ENCODE data around the gene DCC. TPM values are rescaled to one million over a fixed set of nuclear protein-coding genes. Genes with fewer than 3 reads are reported as not detected.

Gene DCC
- polyA plus RNA-seq, 1 donor (not counting 4 experiments of a cell fraction or from before 2014, with no cell fraction given) = not detected

DNA sequence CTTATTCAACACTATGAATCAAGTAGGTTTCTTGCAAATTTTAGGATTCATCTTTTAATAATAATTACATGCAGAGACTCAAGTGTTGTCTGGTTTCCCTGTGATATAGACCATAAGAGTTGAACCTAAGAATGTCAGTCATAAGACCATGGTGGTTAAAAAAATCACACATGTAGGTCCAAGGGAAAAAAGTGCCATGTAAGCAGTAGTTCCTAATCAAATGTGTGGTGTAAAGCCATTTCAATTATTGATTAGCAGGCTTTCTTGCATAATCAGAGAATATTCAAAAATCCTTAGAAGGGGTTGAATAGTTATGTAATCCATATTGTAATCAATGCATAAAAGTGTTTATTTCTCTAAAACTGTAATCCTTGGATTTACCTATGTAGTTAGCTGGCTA is 93.8 kb downstream of the DCC start:
- Histone ChIP-seq H3K36me3 (ENCODE audit: control insufficient read depth in 2 of 2, extremely low read depth in 1 of 2, insufficient read depth in 2 of 2, low read length in 2 of 2) (no peaks in the 10 kb centered on the region), H3K9ac (ENCODE audit: control insufficient read depth, extremely low read depth, insufficient read depth, low read length) (no peak overlapping the region), H3K4me3 (ENCODE audit: control insufficient read depth in 2 of 3, extremely low read depth in 1 of 3, insufficient read depth in 2 of 3, low read depth in 1 of 3, low read length in 3 of 3) (no peak overlapping the region), H3K27ac (ENCODE audit: control insufficient read depth, insufficient read depth, low read length) (no peak overlapping the region), H3K27me3 (ENCODE audit: control insufficient read depth, extremely low read depth, insufficient read depth, low read length) (no peaks in the 10 kb centered on the region), H2AFZ (ENCODE audit: control insufficient read depth, low read length) (no peak overlapping the region), H3K9me3 (ENCODE audit: control insufficient read depth, low read depth, low read length) (no peaks in the 10 kb centered on the region), H4K20me1 (ENCODE audit: control insufficient read depth, extremely low read depth, insufficient read depth, low read length) (no peaks in the 10 kb centered on the region), H3K9me1 (ENCODE audit: control insufficient read depth, extremely low read depth, insufficient read depth, low read length) (no peaks in the 10 kb centered on the region), H3K4me1 (ENCODE audit: control insufficient read depth, extremely low read depth, insufficient read depth, low read length) (no peaks in the 10 kb centered on the region), H3K79me2 (ENCODE audit: control insufficient read depth, insufficient read depth, low read length) (no peaks in the 10 kb centered on the region), H3K4me2 (ENCODE audit: control insufficient read depth, extremely low read depth, insufficient read depth, low read depth, low read length) (no peak overlapping the region)
- dilution Hi-C loops (cut with MboI; ENCODE audit: extremely low pct_ligation_motif_present, low sequenced_read_pairs) = no loop called here
- DNase-seq (ENCODE audit: low read depth, low spot score) (no peak), FAIRE-seq (no peak)
- TF ChIP-seq, protein P1, sequence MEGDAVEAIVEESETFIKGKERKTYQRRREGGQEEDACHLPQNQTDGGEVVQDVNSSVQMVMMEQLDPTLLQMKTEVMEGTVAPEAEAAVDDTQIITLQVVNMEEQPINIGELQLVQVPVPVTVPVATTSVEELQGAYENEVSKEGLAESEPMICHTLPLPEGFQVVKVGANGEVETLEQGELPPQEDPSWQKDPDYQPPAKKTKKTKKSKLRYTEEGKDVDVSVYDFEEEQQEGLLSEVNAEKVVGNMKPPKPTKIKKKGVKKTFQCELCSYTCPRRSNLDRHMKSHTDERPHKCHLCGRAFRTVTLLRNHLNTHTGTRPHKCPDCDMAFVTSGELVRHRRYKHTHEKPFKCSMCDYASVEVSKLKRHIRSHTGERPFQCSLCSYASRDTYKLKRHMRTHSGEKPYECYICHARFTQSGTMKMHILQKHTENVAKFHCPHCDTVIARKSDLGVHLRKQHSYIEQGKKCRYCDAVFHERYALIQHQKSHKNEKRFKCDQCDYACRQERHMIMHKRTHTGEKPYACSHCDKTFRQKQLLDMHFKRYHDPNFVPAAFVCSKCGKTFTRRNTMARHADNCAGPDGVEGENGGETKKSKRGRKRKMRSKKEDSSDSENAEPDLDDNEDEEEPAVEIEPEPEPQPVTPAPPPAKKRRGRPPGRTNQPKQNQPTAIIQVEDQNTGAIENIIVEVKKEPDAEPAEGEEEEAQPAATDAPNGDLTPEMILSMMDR (optimal IDR thresholded peaks at IDR 0.05 in 1 of 3, IDR thresholded peaks at IDR 0.05 in 1 of 3, conservative IDR thresholded peaks at IDR 0.05 in 1 of 3; ENCODE audit: extremely low read depth in 1 of 3, insufficient read depth in 2 of 3, low read length in 3 of 3) = no peak
- TF ChIP-seq EZH2 (IDR thresholded peaks at IDR 0.05; ENCODE audit: low read length) = no peak

DNA sequence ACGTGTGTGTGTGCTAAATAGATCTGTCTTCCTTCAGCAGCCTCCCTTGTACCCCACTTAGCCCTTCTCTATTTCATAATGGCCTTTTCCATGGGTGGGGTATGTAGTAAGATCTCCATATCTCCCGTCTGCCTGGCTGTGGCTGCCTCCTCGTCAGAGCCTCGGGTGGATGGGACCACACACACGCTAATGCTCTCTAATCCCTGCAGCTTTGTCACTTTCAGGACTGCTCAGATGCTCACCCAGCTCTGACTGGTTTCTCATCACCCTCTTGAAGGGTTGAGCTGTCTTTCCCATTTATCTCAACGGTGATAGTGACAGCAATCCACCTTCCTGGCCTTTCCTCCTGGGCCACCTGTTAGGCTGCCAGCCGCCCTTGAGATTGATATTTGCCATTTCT is 95.3 kb downstream of the DCC start:
- H3K4me3 ChIP-seq (ENCODE audit: control insufficient read depth in 2 of 3, extremely low read depth in 1 of 3, insufficient read depth in 2 of 3, low read depth in 1 of 3, low read length in 3 of 3) = no peak overlapping the region
- no peak overlapping the region for H3K9ac ChIP-seq (ENCODE audit: control insufficient read depth, extremely low read depth, insufficient read depth, low read length)
- FAIRE-seq (no peak), DNase-seq (ENCODE audit: low read depth, low spot score) (no peak)
- H3K4me2 ChIP-seq (ENCODE audit: control insufficient read depth, extremely low read depth, insufficient read depth, low read depth, low read length) = no peak overlapping the region
- H2AFZ ChIP-seq (ENCODE audit: control insufficient read depth, low read length) = no peak overlapping the region
- no peak for TF ChIP-seq EZH2 (IDR thresholded peaks at IDR 0.05; ENCODE audit: low read length)
- TF ChIP-seq, protein P1 (optimal IDR thresholded peaks at IDR 0.05 in 1 of 3, IDR thresholded peaks at IDR 0.05 in 1 of 3, conservative IDR thresholded peaks at IDR 0.05 in 1 of 3; ENCODE audit: extremely low read depth in 1 of 3, insufficient read depth in 2 of 3, low read length in 3 of 3) = no peak
- H3K27me3 ChIP-seq (ENCODE audit: control insufficient read depth, extremely low read depth, insufficient read depth, low read length) = no peaks in the 10 kb centered on the region
- dilution Hi-C loops (cut with MboI; ENCODE audit: extremely low pct_ligation_motif_present, low sequenced_read_pairs) = no loop called here
- no peaks in the 10 kb centered on the region for H3K79me2 ChIP-seq (ENCODE audit: control insufficient read depth, insufficient read depth, low read length)
- no peaks in the 10 kb centered on the region for H3K9me3 ChIP-seq (ENCODE audit: control insufficient read depth, low read depth, low read length)
- no peaks in the 10 kb centered on the region for H4K20me1 ChIP-seq (ENCODE audit: control insufficient read depth, extremely low read depth, insufficient read depth, low read length)
- no peak overlapping the region for H3K27ac ChIP-seq (ENCODE audit: control insufficient read depth, insufficient read depth, low read length)
- H3K4me1 ChIP-seq (ENCODE audit: control insufficient read depth, extremely low read depth, insufficient read depth, low read length) = no peaks in the 10 kb centered on the region
- no peaks in the 10 kb centered on the region for H3K36me3 ChIP-seq (ENCODE audit: control insufficient read depth in 2 of 2, extremely low read depth in 1 of 2, insufficient read depth in 2 of 2, low read length in 2 of 2)
- H3K9me1 ChIP-seq (ENCODE audit: control insufficient read depth, extremely low read depth, insufficient read depth, low read length) = no peaks in the 10 kb centered on the region

Measured in keratinocyte (primary cell).